ENCODE results near the gene USP37.
"Not testable (repeated sequence)": the region's sequence is repeated elsewhere in the genome, so short reads cannot be mapped to it uniquely, and the experiment has no call there.

The USP37 gene

GRCh38 chr2:218569038-218569431, 884 bp upstream of the USP37 start:
- peak; percentile 64 for DNase-seq (ENCODE audit: low read depth)
- peak overlapping the region; percentile 73 for H3K4me3 ChIP-seq (ENCODE audit: low read length)
- TF ChIP-seq CTCF (conservative IDR thresholded peaks at IDR 0.05; ENCODE audit: low read length) = no peak

- peak overlapping the region; percentile 82 for H3K4me3 ChIP-seq (ENCODE audit: low read length)
- no peak for DNase-seq (ENCODE audit: low read depth)
- TF ChIP-seq CTCF (conservative IDR thresholded peaks at IDR 0.05; ENCODE audit: low read length) = no peak
These were observed 358 bp downstream of the USP37 start for GRCh38 chr2:218567797-218568189.

- H3K4me3 ChIP-seq (ENCODE audit: low read length) = no peak overlapping the region
- no peak for DNase-seq (ENCODE audit: low read depth)
- TF ChIP-seq CTCF (conservative IDR thresholded peaks at IDR 0.05; ENCODE audit: low read length) = no peak
These were observed 1.9 kb downstream of the USP37 start for GRCh38 chr2:218566296-218566695.

GRCh38 chr2:218564056-218564455, 4.1 kb downstream of the USP37 start:
- DNase-seq (ENCODE audit: low read depth) = no peak
- no peak for TF ChIP-seq CTCF (conservative IDR thresholded peaks at IDR 0.05; ENCODE audit: low read length)
- H3K4me3 ChIP-seq (ENCODE audit: low read length) = no peak overlapping the region

GRCh38 chr2:218558986-218559385, 9.2 kb downstream of the USP37 start:
- TF ChIP-seq CTCF (conservative IDR thresholded peaks at IDR 0.05; ENCODE audit: low read length) = no peak
- DNase-seq (ENCODE audit: low read depth) = no peak
- no peak overlapping the region for H3K4me3 ChIP-seq (ENCODE audit: low read length)

- DNase-seq (ENCODE audit: low read depth) = no peak
- TF ChIP-seq CTCF (conservative IDR thresholded peaks at IDR 0.05; ENCODE audit: low read length) = no peak
- H3K4me3 ChIP-seq (ENCODE audit: low read length) = no peak overlapping the region
These were observed 10.2 kb downstream of the USP37 start for GRCh38 chr2:218557941-218558340.

GRCh38 chr2:218555527-218555926, 12.6 kb downstream of the USP37 start:
- no peak for TF ChIP-seq CTCF (conservative IDR thresholded peaks at IDR 0.05; ENCODE audit: low read length)
- DNase-seq (ENCODE audit: low read depth) = no peak
- H3K4me3 ChIP-seq (ENCODE audit: low read length) = no peak overlapping the region

- not testable (repeated sequence) for H3K4me3 ChIP-seq (ENCODE audit: low read length); DNase-seq (ENCODE audit: low read depth)
These were observed 13.9 kb downstream of the USP37 start for GRCh38 chr2:218554225-218554624.
